ENCODE measurements around the gene ADH6. TPM values are rescaled to one million over a fixed set of nuclear protein-coding genes. Genes with fewer than 3 reads are reported as not detected.

The ADH6 gene
- total RNA-seq, 1 experiment from 2014 or later, result not detected

GRCh38 chr4:99207911-99208718 is 10.9 kb downstream of the ADH6 start:
- Mint-ChIP-seq H3K4me1 (peaks cover 27 to 29% of the 10 kb centered on the region in 2 experiments), H3K27ac (peak overlapping the region in 1 of 3 experiments; percentile 13; a peak in 2 of 7 replicates), H3K4me3 (no peak overlapping the region), H3K9me3 (no peaks in the 10 kb centered on the region), H3K27me3 (ENCODE audit: low read depth) (no peaks in the 10 kb centered on the region), H3K36me3 (ENCODE audit: insufficient read depth in 1 of 3, low read depth in 3 of 3) (no peaks in the 10 kb centered on the region)
- H4K5ac ChIP-seq (ENCODE audit: insufficient read length, low read depth, low read length), result no peak overlapping the region
- no peak overlapping the region for H3K27ac ChIP-seq (ENCODE audit: insufficient read length, low read depth, low read length)
- H4K91ac ChIP-seq (ENCODE audit: insufficient read length, low read depth, low read length), result no peak overlapping the region
- no peak for DNase-seq
- no peak overlapping the region for H2AFZ ChIP-seq (ENCODE audit: low read length)
- H3K79me1 ChIP-seq (ENCODE audit: insufficient read depth, low read depth, low read length, poor library complexity, severe bottlenecking), result no peaks in the 10 kb centered on the region
- H3K23me2 ChIP-seq (ENCODE audit: insufficient read length, low read depth, low read length, poor library complexity, severe bottlenecking), result no peaks in the 10 kb centered on the region
- no peak overlapping the region for H4K8ac ChIP-seq (replicated peaks; ENCODE audit: insufficient read length, low read depth, low read length)
- peaks cover 8% of the 10 kb centered on the region; the same call in 1 of the 2 replicates for H3K4me1 ChIP-seq (ENCODE audit: insufficient read depth, low read length)
- H3K79me2 ChIP-seq (ENCODE audit: insufficient read depth, low read length), result no peaks in the 10 kb centered on the region
- H2BK5ac ChIP-seq (ENCODE audit: insufficient read length, low read length), result no peak overlapping the region
- no peak overlapping the region for H3K18ac ChIP-seq (ENCODE audit: insufficient read length, low read depth, low read length)
- WGBS (ENCODE audit: extremely low coverage, insufficient read length, low lambda C conversion rate), result 100% methylated on average over 3 of the region's 10 CpGs
- H3K4ac ChIP-seq (ENCODE audit: low read depth, low read length), result no peak overlapping the region
- no peak overlapping the region for H2BK20ac ChIP-seq (ENCODE audit: low read depth, low read length, poor library complexity, severe bottlenecking)
- H2BK12ac ChIP-seq (ENCODE audit: insufficient read length, low read depth, low read length), result no peak overlapping the region
- no peak for TF ChIP-seq CTCF (conservative IDR thresholded peaks at IDR 0.05)
- no peak overlapping the region for H2BK15ac ChIP-seq (ENCODE audit: low read depth, low read length)
- H3K14ac ChIP-seq (ENCODE audit: insufficient read depth, low read length), result no peak overlapping the region
- H3K23ac ChIP-seq (ENCODE audit: insufficient read length, low read depth, low read length), result no peak overlapping the region
- no peak overlapping the region for H3T11ph ChIP-seq (ENCODE audit: low read length)
- H4K20me1 ChIP-seq (ENCODE audit: control insufficient read depth, insufficient read depth, insufficient read length), result no peaks in the 10 kb centered on the region
- no peak overlapping the region for H3K4me2 ChIP-seq (ENCODE audit: insufficient read depth, insufficient read length, low read length)
- no peaks in the 10 kb centered on the region for H3K9me3 ChIP-seq (ENCODE audit: control insufficient read depth, low read depth, low read length)
- H2AK5ac ChIP-seq (ENCODE audit: insufficient read length, low read length), result no peak overlapping the region
- H2BK120ac ChIP-seq (ENCODE audit: low read depth, low read length, poor library complexity, severe bottlenecking), result no peak overlapping the region
- no peak overlapping the region for H3K9ac ChIP-seq (ENCODE audit: extremely low read depth, insufficient read length, low read length)
- no peaks in the 10 kb centered on the region for H3K27me3 ChIP-seq (ENCODE audit: insufficient read depth, low read length)
- H3K56ac ChIP-seq (ENCODE audit: insufficient read length, low read depth, low read length), result no peak overlapping the region

Data from H9 (cell line).